ENCODE data around the gene GLIS1.

DNA sequence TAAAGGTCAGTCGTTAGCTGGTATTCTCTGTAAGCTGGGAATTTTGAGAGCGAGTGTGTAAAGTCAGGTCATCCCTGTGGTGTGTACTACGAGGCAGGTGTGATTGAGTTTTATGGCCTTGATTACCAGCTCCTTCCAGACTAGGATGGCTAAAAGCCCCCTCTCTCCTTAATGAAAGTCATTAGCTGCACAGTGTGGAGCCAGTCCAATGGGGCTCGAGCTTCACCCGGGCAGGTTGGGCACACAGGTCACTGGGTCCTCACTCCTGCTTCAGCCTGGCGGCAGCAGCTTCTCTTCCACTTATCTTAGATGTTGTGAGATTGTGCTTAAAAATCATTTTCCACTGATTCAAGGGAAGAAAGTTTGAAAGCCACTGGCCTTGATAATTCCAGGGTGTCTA, 276.8 kb downstream of the GLIS1 start:
- no peak for TF ChIP-seq CTCF (IDR thresholded peaks at IDR 0.05; ENCODE audit: insufficient read depth, low read depth, low read length)
- no peak for TF ChIP-seq EZH2 (IDR thresholded peaks at IDR 0.05; ENCODE audit: insufficient read depth, low read length)
